HFF-Myc (cell line): ENCODE data around the gene SFXN2.
A peak's percentile ranks its signal among the peaks of the same experiment; 100 is the strongest.

ENCODE experiments used
- DNase-seq: peaks from one replicate; pipeline ENCODE4 v3.0.0-alpha.2; 2011; ENCODE audit warnings: low read depth; ENCODE audit errors: extremely low read depth
- H3K4me3 ChIP-seq: replicated peaks from 2 replicates; pipeline ENCODE4 v1.5.1; 2011; ENCODE audit warnings: low read depth, mild to moderate bottlenecking, control low read depth, low read length
- CTCF ChIP-seq: IDR thresholded peaks from 2 replicates; pipeline ENCODE4 v1.5.1; 2012; ENCODE audit warnings: mild to moderate bottlenecking, low read depth, low read length, control low read depth; ENCODE audit errors: missing control alignments

Gene SFXN2

DNA sequence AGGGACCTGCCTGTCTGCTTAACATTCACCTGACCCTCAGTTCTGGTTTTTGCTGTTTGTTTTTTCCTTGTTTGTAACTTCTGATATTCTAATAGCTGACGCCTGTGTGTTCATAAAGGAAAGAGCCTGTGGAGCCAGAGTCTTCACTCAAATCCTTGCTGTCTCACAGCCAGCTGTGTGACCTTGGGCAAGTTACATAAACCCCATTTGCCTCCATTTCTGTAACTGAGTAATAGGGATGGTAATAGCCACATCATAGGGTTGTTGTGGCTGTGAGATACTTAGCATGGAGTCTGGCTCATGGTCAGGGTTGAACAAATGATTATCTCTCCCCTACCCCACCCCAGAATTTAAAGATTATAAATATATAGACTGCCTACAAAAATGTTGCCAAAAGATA, 56.4 kb downstream of the SFXN2 start:
- DNase-seq, result no peak
- no peak for TF ChIP-seq CTCF

DNA sequence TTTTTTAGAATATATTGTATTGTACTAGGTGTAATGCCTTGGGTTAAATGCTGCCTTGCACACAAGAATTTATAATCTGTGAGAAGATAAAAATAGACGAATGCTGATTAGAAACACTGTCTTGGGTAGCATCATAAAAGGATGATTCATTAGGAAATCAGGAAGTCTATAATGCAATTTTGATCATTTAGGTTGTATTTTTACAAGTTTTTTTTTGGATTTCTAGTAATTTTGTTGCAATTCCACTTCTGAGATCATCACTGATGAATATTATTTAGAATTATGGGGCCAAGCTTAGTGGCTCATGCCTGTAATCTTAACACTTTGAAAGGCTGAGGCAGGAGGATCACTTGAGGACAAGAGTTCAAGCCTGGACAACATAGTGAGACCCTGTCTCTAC, 58.9 kb downstream of the SFXN2 start:
- no peak for TF ChIP-seq CTCF
- H3K4me3 ChIP-seq, result no peak overlapping the region
- DNase-seq, result no peak

More for the DNA sequence above, 56.4 kb downstream of the SFXN2 start:
- no peak overlapping the region for H3K4me3 ChIP-seq

DNA sequence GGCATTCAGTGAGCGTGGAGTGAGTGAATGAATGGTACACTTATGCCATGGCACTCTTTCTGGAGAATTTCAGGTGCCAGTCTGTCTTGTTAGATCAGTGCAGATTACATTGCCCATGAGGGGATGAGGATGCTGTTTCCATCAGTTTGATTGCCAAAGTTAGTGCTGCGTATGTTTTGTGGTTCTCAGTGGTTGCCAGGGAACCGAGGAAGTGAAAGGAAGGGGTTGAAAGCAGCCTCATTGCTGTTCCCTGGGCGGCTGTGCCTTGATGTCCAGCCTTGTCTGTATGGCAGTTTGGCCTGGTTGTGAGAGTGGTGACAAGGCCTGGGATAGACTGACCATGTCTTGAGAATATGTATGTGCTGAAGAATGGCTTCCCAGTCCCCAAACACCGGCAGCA, 59.5 kb downstream of the SFXN2 start:
- no peak for TF ChIP-seq CTCF
- DNase-seq, result no peak
- no peak overlapping the region for H3K4me3 ChIP-seq

GRCh38 chr10:102775201-102775934, 60.9 kb downstream of the SFXN2 start:
- H3K4me3 ChIP-seq, result peak overlapping the region; percentile 35
- DNase-seq, result no peak
- no peak for TF ChIP-seq CTCF

DNA sequence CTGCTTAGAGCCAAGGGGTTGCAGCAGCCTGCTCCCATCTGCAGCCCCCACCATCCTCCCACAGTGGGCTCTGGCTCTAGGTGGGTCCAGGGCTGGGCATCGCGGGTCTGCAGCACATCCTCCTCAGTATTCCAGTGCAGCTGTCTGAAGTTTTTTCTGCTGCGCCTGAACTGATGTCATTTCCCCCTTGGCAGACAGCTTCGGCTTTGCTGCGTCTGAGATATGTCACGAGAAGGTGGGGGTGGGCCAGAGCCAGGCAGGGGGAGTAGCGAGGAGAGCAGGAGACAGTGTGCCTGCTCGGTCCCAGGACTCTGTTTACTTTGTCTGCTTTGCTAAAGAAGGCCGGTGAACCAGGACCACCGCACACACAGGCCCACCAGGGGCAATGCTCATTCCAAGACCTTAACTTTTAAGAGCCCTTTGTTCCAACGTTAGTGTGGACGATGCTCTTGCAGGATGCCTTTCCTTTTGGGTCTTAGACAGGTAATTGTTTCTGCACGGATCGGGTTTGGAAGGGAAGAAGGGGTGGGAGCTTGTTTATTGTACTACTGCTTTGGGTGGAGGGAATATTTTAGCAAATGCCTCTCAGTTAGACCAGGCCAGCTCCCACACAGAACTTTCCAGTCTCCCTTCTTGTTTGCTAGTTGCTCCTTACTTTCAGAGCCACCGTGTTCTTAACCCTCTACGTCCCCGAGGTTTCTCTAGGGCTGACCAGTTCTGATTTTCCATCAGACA, 61.7 kb downstream of the SFXN2 start:
- DNase-seq, result no peak
- H3K4me3 ChIP-seq, result peak overlapping the region; percentile 35
- no peak for TF ChIP-seq CTCF

- H3K4me3 ChIP-seq, result peak overlapping the region; percentile 35
- TF ChIP-seq CTCF, result no peak
- peak; percentile 90 for DNase-seq
Measured at GRCh38 chr10:102776779-102777456, 62.5 kb downstream of the SFXN2 start.
